AG04449 (cell line): ENCODE results near the gene CAMK2G.

Experiments used
- CTCF ChIA-PET: fragments of 350-600 bp; formaldehyde crosslinking; extraction: SDS; loops from one replicate; lab custom pipeline; 2021; ENCODE audit warnings: antibody characterized with exemption; lab: Yijun Ruan, JAX
- POLR2A ChIA-PET: fragments of 400-600, 350-600 bp; formaldehyde crosslinking; extraction: SDS; loops from one replicate; lab custom pipeline; 2020; ENCODE audit warnings: antibody characterized with exemption, inconsistent platforms; lab: Yijun Ruan, JAX
- DNase-seq: peaks from one replicate; pipeline ENCODE4 v3.0.0-alpha.2; 2010; ENCODE audit warnings: low read depth, low spot score
- H3K4me3 ChIP-seq: 2 replicates; pipeline ENCODE4 v1.5.1; 2011; ENCODE audit warnings: low read depth, mild to moderate bottlenecking, control low read depth, low read length
- CTCF ChIP-seq: IDR thresholded peaks from one replicate; pipeline ENCODE4 v1.5.1; 2011; ENCODE audit warnings: mild to moderate bottlenecking, moderate library complexity, low read length, control low read depth, inconsistent platforms; ENCODE audit not compliant: insufficient read depth; ENCODE audit errors: missing control alignments

CAMK2G gene

GRCh38 chr10:73867871-73868631 is 6.3 kb downstream of the CAMK2G start:
- CTCF ChIA-PET, result interaction anchor here (1.0 to 16.8 kb wide), 4 partner anchors 9 to 89 kb away, joined by 3 to 249 read pairs (median 13); no protein-coding TSS in a partner anchor
- DNase-seq, result no peak
- no peak for TF ChIP-seq CTCF
- POLR2A ChIA-PET, result no interaction called here
- no peak overlapping the region for H3K4me3 ChIP-seq

- H3K4me3 ChIP-seq, result no peak overlapping the region
- TF ChIP-seq CTCF, result no peak
- POLR2A ChIA-PET, result no interaction called here
- DNase-seq, result no peak
- CTCF ChIA-PET, result interaction anchor here (1.0 to 16.8 kb wide), 5 partner anchors 8 to 89 kb away, joined by 3 to 249 read pairs (median 5); no protein-coding TSS in a partner anchor
These were observed 7.1 kb downstream of the CAMK2G start for GRCh38 chr10:73867126-73867807.

- no peak for TF ChIP-seq CTCF
- no peak overlapping the region for H3K4me3 ChIP-seq
- DNase-seq, result no peak
- ChIA-PET POLR2A (no interaction called here), CTCF (interaction anchor here (1.1 to 16.8 kb wide), 3 partner anchors 18 to 74 kb away, joined by 5 to 249 read pairs (median 5); no protein-coding TSS in a partner anchor)
These were observed 7.7 kb downstream of the CAMK2G start for GRCh38 chr10:73866621-73867020.

GRCh38 chr10:73865459-73866442 is 8.6 kb downstream of the CAMK2G start:
- DNase-seq, result no peak
- POLR2A ChIA-PET, result no interaction called here
- CTCF ChIA-PET, result interaction anchor here (0.9 to 16.8 kb wide), 5 partner anchors 13 to 336 kb away, joined by 3 to 249 read pairs (median 5); no protein-coding TSS in a partner anchor

GRCh38 chr10:73865107-73865458 is 9.3 kb downstream of the CAMK2G start:
- TF ChIP-seq CTCF, result no peak
- DNase-seq, result no peak
- POLR2A ChIA-PET, result no interaction called here
- H3K4me3 ChIP-seq, result no peak overlapping the region
- CTCF ChIA-PET, result interaction anchor here (0.9 to 16.8 kb wide), 4 partner anchors 14 to 335 kb away, joined by 3 to 249 read pairs (median 30); no protein-coding TSS in a partner anchor

More at GRCh38 chr10:73865459-73866442, 8.6 kb downstream of the CAMK2G start:
- no peak for TF ChIP-seq CTCF
- no peak overlapping the region for H3K4me3 ChIP-seq
